Measurements from ENCODE around the gene RHEX.
"Not testable (repeated sequence)": the region's sequence is repeated elsewhere in the genome, so short reads cannot be mapped to it uniquely, and the experiment has no call there.

The RHEX gene, protein sequence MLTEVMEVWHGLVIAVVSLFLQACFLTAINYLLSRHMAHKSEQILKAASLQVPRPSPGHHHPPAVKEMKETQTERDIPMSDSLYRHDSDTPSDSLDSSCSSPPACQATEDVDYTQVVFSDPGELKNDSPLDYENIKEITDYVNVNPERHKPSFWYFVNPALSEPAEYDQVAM

DNA sequence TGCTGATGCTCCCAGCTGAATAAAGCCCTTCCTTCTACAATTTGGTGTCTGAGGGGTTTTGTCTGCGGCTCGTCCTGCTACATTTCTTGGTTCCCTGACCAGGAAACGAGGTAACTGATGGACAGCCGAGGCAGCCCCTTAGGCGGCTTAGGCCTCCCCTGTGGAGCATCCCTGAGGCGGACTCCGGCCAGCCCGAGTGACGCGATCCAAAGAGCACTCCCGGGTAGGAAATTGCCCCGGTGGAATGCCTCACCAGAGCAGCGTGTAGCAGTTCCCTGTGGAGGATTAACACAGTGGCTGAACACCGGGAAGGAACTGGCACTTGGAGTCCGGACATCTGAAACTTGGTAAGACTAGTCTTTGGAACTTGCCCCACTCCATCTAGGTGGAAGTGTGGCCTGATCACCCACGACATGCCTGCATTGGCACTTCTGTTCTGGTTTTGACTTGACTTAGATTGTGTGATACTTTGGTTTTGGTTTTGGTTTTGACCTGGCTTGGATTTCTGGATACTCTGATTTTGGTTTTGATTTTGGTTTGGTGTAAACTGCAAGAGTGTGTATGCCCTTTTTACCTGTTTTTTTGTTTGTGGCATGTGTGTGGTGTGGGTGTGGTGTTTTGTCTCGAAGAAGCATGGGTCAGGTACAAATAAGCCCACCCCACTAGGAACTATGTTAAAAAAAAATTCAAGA lies at the start of gene RHEX:
Gene RHEX (plus strand): TSS at position 255 of the 692 bp plus-strand sequence. CDS start 44,656 bp downstream, outside the sequence.
- DNase-seq, result not testable (repeated sequence)

GRCh38 chr1:206003854-206004800 lies 48.8 kb upstream of the RHEX start:
- DNase-seq, result no peak

- DNase-seq, result no peak
These were observed 48.1 kb upstream of the RHEX start for GRCh38 chr1:206004826-206005225.

GRCh38 chr1:206005234-206005633 lies 47.7 kb upstream of the RHEX start:
- DNase-seq, result no peak

GRCh38 chr1:206005778-206006180 lies 47.2 kb upstream of the RHEX start:
- no peak for DNase-seq

GRCh38 chr1:206006946-206007345 lies 46.0 kb upstream of the RHEX start:
- no peak for DNase-seq

DNA sequence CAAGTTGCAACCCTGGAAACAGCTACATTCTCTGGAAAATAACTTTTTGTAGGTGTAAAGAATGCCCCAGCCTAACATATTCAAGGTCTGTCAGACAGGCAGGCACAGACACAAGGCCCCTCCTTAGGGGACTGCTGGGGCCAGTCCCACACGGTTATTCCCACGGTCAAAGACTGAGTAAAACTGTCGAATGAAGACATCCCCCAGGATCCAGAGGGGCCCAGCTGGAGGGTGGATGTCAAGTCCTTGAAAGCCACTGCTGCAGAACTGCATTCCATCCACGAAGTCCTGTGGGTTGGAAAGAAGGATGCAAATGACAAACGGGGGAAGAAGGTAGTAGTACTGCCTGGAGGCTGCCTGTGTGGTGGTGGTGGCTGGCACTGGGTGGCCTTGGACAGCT lies 42.9 kb upstream of the RHEX start:
- no peak for DNase-seq

GRCh38 chr1:206011057-206011456 lies 41.9 kb upstream of the RHEX start:
- DNase-seq, result no peak

GRCh38 chr1:206012086-206012859 lies 40.7 kb upstream of the RHEX start:
- peak; percentile 98 for DNase-seq

GRCh38 chr1:206013026-206013795 lies 39.8 kb upstream of the RHEX start:
- DNase-seq, result peak; percentile 61

DNA sequence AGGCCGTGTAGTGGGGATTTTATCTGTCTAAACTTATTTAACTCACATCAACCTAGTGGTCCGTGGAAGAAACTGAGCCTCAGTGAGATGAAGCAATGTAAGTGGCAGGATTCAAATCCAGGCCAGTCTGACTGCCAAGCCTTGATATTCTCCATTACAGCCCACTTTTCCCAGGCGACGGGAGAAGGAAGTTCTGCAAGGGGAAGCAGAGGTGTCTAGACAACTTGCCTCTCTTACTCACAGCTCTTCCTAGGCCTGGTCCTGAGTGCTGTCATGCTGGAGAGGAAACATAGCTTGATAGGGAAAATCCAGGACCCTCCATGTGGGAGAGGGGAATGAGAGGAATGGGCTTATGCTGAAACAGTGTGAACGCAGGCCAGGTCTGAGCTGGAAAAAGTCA lies 38.4 kb upstream of the RHEX start:
- no peak for DNase-seq

- DNase-seq, result no peak
These were observed 37.9 kb upstream of the RHEX start for GRCh38 chr1:206015071-206015470.

GRCh38 chr1:206020393-206021007 lies 32.5 kb upstream of the RHEX start:
- DNase-seq, result no peak

DNA sequence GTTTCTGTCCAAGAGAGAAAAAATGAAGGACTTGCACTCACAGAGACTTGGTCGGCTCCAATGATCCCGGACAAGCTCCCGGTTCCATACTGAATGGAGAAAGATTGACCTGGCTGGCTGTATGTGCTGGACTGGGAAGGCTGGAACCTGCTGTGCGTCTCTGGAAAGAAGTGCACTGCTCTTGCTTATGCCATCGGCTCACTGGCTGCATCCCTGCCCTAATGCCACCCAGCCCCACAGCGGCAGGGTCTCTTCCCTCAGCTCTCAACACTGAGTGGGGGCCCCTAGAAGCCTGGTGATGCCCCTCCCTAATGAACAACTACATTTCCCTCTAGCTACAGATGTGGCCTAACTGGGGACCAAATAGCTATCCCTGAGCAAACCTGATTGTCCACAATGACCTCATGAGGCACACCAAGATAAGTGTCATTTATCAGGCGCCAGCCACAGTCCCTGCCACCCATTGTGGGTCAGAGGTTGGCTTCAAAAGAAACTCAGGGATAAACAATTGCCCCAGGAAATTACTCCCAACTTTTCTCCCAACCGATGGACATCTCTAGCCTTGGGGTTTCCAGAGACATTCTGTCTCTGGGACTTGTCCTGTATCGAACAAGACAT lies 31.9 kb upstream of the RHEX start:
- peak; percentile 70 for DNase-seq

DNA sequence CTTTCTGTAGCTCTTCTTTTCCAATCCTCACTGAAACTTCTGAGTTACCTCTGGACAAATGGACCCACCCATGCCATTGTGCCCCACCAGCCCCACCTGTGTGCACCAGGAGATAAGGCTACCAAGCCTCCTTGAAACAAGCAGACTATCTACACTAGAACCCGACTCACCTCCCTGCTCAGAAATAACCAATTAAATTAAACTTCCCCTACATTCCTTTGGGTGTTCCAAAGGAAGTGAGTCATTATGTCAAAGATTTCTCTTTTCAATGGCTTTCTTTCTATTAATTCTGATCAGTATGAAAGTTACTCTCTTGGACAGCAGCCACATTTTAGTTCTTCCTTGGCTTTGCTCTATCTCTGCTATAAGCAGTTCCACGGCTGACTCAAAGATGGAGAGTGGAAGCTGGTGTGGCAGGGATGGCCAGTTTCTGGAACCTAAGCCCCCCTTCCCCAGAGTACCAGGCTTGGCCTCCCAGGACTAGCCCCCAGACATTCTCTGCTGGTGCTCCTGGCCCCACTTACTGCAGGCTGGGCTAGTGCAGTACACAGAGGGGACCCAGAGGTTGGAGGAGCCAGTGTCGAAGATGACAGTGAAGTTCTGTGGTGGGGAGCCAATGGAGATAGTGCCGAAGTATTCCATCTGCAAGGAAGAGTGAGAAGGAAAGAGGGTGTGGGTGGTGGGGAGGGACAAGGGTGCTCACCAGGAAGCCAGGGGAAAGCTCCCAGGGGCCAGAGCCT lies 31.2 kb upstream of the RHEX start:
- no peak for DNase-seq

DNA sequence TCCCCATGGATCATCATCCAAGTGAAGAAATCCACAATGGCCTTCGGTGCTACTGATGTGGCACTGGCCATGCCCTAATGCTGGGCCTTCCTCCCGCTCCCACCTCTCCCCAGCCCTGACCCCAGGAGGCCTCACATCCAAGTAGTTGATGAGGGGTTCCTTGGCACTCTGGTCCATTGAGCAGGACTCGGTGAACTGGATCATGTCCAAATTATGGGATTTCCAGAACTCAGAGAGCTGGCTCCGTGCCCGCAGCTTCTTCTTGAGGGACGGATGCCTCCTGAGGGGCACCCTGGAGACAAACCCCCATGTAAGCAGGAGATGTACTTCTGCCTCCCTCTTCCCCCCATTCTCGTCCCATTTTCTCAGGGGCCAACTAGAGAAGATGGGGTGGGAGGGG lies 30.2 kb upstream of the RHEX start:
- no peak for DNase-seq

GRCh38 chr1:206023695-206024094 lies 29.3 kb upstream of the RHEX start, which contains the start of gene CTSE:
CTSE (minus strand) TSS chr1:206023895; CDS start chr1:206023791, 104 bp downstream.
- DNase-seq, result no peak

- DNase-seq, result no peak
These were observed 27.6 kb upstream of the RHEX start for GRCh38 chr1:206025283-206025820.

- DNase-seq, result no peak
These were observed 23.5 kb upstream of the RHEX start for GRCh38 chr1:206029484-206029883.

GRCh38 chr1:206030191-206030590 lies 22.8 kb upstream of the RHEX start:
- DNase-seq, result peak; percentile 65
